ENCODE results near the gene PIK3R5. TPM values are rescaled to one million over a fixed set of nuclear protein-coding genes. Genes with fewer than 3 reads are reported as not detected.

The PIK3R5 gene
- total and polyA plus RNA-seq, 7 experiments from 2014 or later, result 18.0 to 231 (median 73.8) TPM

DNA sequence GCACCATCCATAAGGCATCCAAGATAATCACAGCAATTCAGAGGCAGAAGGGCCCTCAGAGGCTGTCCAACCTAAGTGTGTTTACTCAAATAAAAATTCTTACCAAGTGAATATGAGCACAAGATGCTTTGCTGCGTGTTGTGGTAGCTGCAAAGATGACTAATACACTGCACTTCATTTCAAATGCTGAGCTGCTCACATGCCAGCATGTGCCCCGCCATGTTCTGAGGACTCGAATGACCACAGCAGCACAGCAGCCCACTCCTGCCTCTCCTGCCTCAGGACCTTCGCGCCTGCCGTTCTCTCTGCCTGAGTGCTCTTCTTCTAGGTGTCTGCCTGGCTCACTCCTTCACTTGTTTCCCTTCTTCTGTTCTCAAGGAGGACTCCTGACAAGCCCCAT, 19.0 kb downstream of the PIK3R5 start:
- H3K9me3 ChIP-seq (ENCODE audit: control insufficient read depth in 2 of 3, low read length in 3 of 3), result no peaks in the 10 kb centered on the region
- no peaks in the 10 kb centered on the region for H3K27me3 Mint-ChIP-seq
- no peaks in the 10 kb centered on the region for H3K27me3 ChIP-seq (ENCODE audit: control insufficient read depth in 2 of 2, insufficient read depth in 2 of 2, low read length in 2 of 2)
- peak overlapping the region; percentile 35 to 90 (median 80) for H3K27ac Mint-ChIP-seq
- H3K36me3 ChIP-seq (ENCODE audit: control insufficient read depth in 2 of 3, insufficient read depth in 3 of 3, low read length in 3 of 3), result peaks cover 9 to 17% (median 13%) of the 10 kb centered on the region in 3 experiments
- no peak overlapping the region for H3K27ac ChIP-seq (ENCODE audit: low read depth, low read length)
- H3K4me1 Mint-ChIP-seq, result peaks cover 59 to 97% (median 89%) of the 10 kb centered on the region in 7 donors
- ChIA-PET POLR2A (interaction anchor here (1.2 to 10.7 kb wide), 2 partner anchors 12 to 17 kb away, joined by 9 to 116 read pairs; partner anchors contain the start of gene PIK3R5), CTCF (no interaction called here)
- ATAC-seq (no peak), DNase-seq (no peak)
- H3K36me3 Mint-ChIP-seq, result peaks cover 12 to 67% (median 47%) of the 10 kb centered on the region in 5 donors
- intact Hi-C loops (cut with micrococcal nuclease), result no loop called here
- H3K9me3 Mint-ChIP-seq, result peaks cover 0 to 18% (median 3%) of the 10 kb centered on the region in 11 donors
- H3K4me3 ChIP-seq (ENCODE audit: low read length), result no peak overlapping the region
- peak overlapping the region in 5 of 10 donors; percentile 0 to 38 (median 22) for H3K4me3 Mint-ChIP-seq
- peaks cover 41 to 78% of the 10 kb centered on the region in 2 donors for H3K4me1 ChIP-seq (ENCODE audit: control insufficient read depth in 2 of 2, insufficient read depth in 2 of 2, low read length in 2 of 2)

DNA sequence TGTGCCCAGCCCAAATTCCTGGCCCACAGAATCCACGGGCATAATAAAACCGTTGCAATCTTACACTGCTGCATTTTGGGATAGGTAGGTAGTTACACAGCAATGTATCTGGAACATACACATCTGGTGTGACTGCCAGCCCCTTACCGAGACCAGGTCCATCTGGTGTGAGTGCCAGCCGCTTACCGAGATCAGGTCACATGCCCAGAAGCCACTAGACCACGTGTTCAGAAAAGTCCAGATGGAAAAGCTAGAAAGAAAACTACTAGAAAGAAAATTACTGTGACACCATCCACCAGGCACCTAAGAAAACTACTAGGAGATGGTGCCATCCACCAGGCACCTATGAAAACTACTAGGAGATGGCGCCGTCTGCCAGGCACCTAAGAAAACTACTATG, 19.4 kb downstream of the PIK3R5 start:
- CTCF ChIA-PET, result no interaction called here
- no peak overlapping the region for H3K4me3 ChIP-seq (ENCODE audit: low read length)
- POLR2A ChIA-PET, result interaction anchor here (10.1 to 10.7 kb wide), 2 partner anchors 7 to 17 kb away, joined by 116 to 126 read pairs; partner anchors contain the start of gene PIK3R5
- H3K4me1 ChIP-seq (ENCODE audit: control insufficient read depth in 2 of 2, insufficient read depth in 2 of 2, low read length in 2 of 2), result peaks cover 42 to 78% of the 10 kb centered on the region in 2 donors
- no peak overlapping the region for H3K27ac ChIP-seq (ENCODE audit: low read depth, low read length)
- H3K27ac Mint-ChIP-seq, result peak overlapping the region; percentile 35 to 90 (median 79)
- H3K36me3 Mint-ChIP-seq, result peaks cover 12 to 63% (median 47%) of the 10 kb centered on the region in 5 donors
- no peaks in the 10 kb centered on the region for H3K27me3 ChIP-seq (ENCODE audit: control insufficient read depth in 2 of 2, insufficient read depth in 2 of 2, low read length in 2 of 2)
- peaks cover 9 to 17% (median 13%) of the 10 kb centered on the region in 3 experiments for H3K36me3 ChIP-seq (ENCODE audit: control insufficient read depth in 2 of 3, insufficient read depth in 3 of 3, low read length in 3 of 3)
- no peaks in the 10 kb centered on the region for H3K9me3 ChIP-seq (ENCODE audit: control insufficient read depth in 2 of 3, low read length in 3 of 3)
- ATAC-seq (no peak), DNase-seq (no peak)
- H3K9me3 Mint-ChIP-seq, result peaks cover 0 to 14% (median under 1%) of the 10 kb centered on the region in 11 donors
- intact Hi-C loops (cut with micrococcal nuclease), result no loop called here
- H3K4me3 Mint-ChIP-seq, result peak overlapping the region in 2 of 10 donors; percentile 11 to 38
- H3K4me1 Mint-ChIP-seq, result peaks cover 60 to 97% (median 89%) of the 10 kb centered on the region in 7 donors
- no peaks in the 10 kb centered on the region for H3K27me3 Mint-ChIP-seq

DNA sequence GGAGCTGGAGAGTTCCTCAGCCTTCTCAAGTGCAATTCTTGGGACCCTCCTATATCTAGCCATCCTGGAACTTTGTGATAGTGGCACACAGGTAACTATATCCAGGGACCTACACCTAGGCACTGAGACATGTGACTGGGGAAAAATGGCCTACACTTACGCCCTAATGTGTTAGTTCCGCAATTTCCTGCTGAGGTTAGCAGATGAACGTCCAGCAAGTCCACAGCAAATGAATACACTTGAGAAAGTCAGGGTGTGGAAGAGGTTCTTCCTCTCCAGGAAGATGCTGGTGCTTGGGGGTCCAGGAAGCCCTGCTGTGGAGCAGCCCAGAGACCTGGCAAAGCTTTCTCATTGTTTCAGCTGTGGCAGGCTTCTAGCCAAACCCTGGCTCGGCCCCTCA, 20.8 kb downstream of the PIK3R5 start:
- H3K4me3 Mint-ChIP-seq, result peak overlapping the region in 2 of 10 donors; percentile 14 to 67

DNA sequence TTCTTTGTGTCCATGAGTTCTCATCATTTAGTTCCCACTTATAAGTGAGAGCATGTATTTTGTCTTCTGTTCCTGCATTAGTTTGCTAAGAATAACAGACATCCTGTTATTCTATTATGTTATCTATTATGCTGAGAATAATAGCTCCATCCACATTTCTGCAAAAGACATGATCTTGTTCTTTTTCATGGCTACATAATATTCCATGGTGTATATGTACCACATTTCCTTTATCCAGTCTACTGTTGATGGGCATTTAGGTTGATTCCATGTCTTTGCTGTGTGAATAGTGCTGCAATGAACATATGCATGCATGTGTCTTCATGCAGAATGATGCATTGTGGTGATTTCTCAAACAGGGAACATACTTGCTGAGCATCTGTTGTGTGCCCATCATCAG, 21.4 kb downstream of the PIK3R5 start:
- POLR2A ChIA-PET, result interaction anchor here (10.1 kb wide), 1 partner anchor 9 kb away, joined by 126 read pairs; no protein-coding TSS in a partner anchor

More for the DNA sequence above, 20.8 kb downstream of the PIK3R5 start:
- H3K4me1 ChIP-seq (ENCODE audit: control insufficient read depth in 2 of 2, insufficient read depth in 2 of 2, low read length in 2 of 2), result peaks cover 56 to 78% of the 10 kb centered on the region in 2 donors
- Mint-ChIP-seq H3K27me3 (no peaks in the 10 kb centered on the region), H3K4me1 (peaks cover 64 to 97% (median 89%) of the 10 kb centered on the region in 7 donors), H3K36me3 (peaks cover 12 to 54% (median 41%) of the 10 kb centered on the region in 5 donors), H3K27ac (peak overlapping the region in 8 of 9 donors; percentile 34 to 90 (median 76)), H3K9me3 (peaks cover 0 to 5% (median 0%) of the 10 kb centered on the region in 11 donors)
- intact Hi-C loops (cut with micrococcal nuclease), result no loop called here
- H3K36me3 ChIP-seq (ENCODE audit: control insufficient read depth in 2 of 3, insufficient read depth in 3 of 3, low read length in 3 of 3), result peaks cover 9 to 17% (median 13%) of the 10 kb centered on the region in 3 experiments
- peak overlapping the region; percentile 28 for H3K27ac ChIP-seq (ENCODE audit: low read depth, low read length)
- no peak for ATAC-seq
- ChIA-PET CTCF (no interaction called here), POLR2A (interaction anchor here (0.9 to 10.1 kb wide), 2 partner anchors 9 to 21 kb away, joined by 3 to 126 read pairs; partner anchors contain the start of gene PIK3R5)
- H3K4me3 ChIP-seq (ENCODE audit: low read length), result no peak overlapping the region
- H3K9me3 ChIP-seq (ENCODE audit: control insufficient read depth in 2 of 3, low read length in 3 of 3), result no peaks in the 10 kb centered on the region
- no peaks in the 10 kb centered on the region for H3K27me3 ChIP-seq (ENCODE audit: control insufficient read depth in 2 of 2, insufficient read depth in 2 of 2, low read length in 2 of 2)
- no peak for DNase-seq

DNA sequence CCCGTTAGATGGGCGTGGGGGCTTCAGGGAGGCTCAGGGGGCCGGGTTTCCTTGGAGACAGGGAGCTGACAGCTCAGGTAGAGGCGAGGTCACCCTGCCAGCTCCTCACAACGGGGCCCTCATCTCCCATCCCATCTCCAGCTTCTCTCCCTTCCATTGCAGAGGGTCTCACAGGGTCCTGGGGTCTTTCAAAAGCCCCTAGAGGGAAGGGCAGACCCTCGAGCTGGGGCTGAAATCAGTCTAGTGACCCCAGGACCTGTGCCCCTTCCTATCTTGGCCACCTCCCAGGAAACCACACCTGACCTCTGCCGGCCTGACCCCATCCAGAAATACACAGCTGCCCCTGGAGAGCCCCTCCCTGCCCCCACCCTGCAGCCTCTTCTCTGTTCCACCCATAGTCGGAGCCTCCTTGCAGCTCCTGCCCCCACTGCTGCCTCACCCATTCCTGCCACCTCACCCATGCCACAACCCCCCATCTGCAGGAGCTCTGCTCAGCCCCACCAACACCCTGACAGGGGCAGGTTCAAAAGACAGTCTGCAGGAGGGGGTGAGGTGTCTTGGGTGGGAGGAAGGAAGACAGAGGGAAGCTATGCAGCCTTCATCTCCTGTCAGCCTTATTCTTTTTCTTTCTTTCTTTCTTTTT, 23.4 kb downstream of the PIK3R5 start:
- H3K36me3 Mint-ChIP-seq, result peaks cover 12 to 56% (median 41%) of the 10 kb centered on the region in 5 donors
- Histone ChIP-seq H3K27ac (ENCODE audit: low read depth, low read length) (peak overlapping the region; percentile 65), H3K27me3 (ENCODE audit: control insufficient read depth in 2 of 2, insufficient read depth in 2 of 2, low read length in 2 of 2) (no peaks in the 10 kb centered on the region), H3K4me3 (ENCODE audit: low read length) (peak overlapping the region; percentile 46), H3K9me3 (ENCODE audit: control insufficient read depth in 2 of 3, low read length in 3 of 3) (no peaks in the 10 kb centered on the region), H3K4me1 (ENCODE audit: control insufficient read depth in 2 of 2, insufficient read depth in 2 of 2, low read length in 2 of 2) (peaks cover 52 to 76% of the 10 kb centered on the region in 2 donors), H3K36me3 (ENCODE audit: control insufficient read depth in 2 of 3, insufficient read depth in 3 of 3, low read length in 3 of 3) (peaks cover 9 to 17% (median 16%) of the 10 kb centered on the region in 3 experiments)
- H3K4me1 Mint-ChIP-seq, result peaks cover 56 to 97% (median 86%) of the 10 kb centered on the region in 7 donors
- ChIA-PET POLR2A (interaction anchor here (0.7 to 10.1 kb wide), 6 partner anchors 10 to 721 kb away, joined by 3 to 126 read pairs (median 15); partner anchors contain the start of gene PIK3R5), CTCF (interaction anchor here (0.7 to 1.2 kb wide), 6 partner anchors 9 to 46 kb away, joined by 3 to 9 read pairs (median 3); no protein-coding TSS in a partner anchor)
- DNase-seq, result peak in 7 of 9 donors; percentile 41 to 62 (median 46)
- H3K27me3 Mint-ChIP-seq, result no peaks in the 10 kb centered on the region
- H3K9me3 Mint-ChIP-seq, result peaks cover 0 to 2% (median 0%) of the 10 kb centered on the region in 11 donors
- ATAC-seq, result peak; percentile 50
- peak overlapping the region; percentile 62 to 86 (median 78) for H3K4me3 Mint-ChIP-seq
- intact Hi-C loops (cut with micrococcal nuclease), result loop anchor here (1.0 to 2.0 kb wide), 5 partner anchors 7 to 43 kb away; partner anchors contain the start of gene PIK3R5 (in 2 of the 2)
- peak overlapping the region; percentile 68 to 98 (median 96) for H3K27ac Mint-ChIP-seq

More for the DNA sequence above, 21.4 kb downstream of the PIK3R5 start:
- Mint-ChIP-seq H3K4me3 (peak overlapping the region in 7 of 10 donors; percentile 6 to 72 (median 54)), H3K27me3 (no peaks in the 10 kb centered on the region), H3K4me1 (peaks cover 65 to 97% (median 89%) of the 10 kb centered on the region in 7 donors), H3K36me3 (peaks cover 12 to 56% (median 41%) of the 10 kb centered on the region in 5 donors), H3K27ac (peak overlapping the region; percentile 34 to 90 (median 77)), H3K9me3 (peaks cover 0 to 2% (median 0%) of the 10 kb centered on the region in 11 donors)
- intact Hi-C loops (cut with micrococcal nuclease), result no loop called here
- Histone ChIP-seq H3K27me3 (ENCODE audit: control insufficient read depth in 2 of 2, insufficient read depth in 2 of 2, low read length in 2 of 2) (no peaks in the 10 kb centered on the region), H3K9me3 (ENCODE audit: control insufficient read depth in 2 of 3, low read length in 3 of 3) (no peaks in the 10 kb centered on the region), H3K4me3 (ENCODE audit: low read length) (no peak overlapping the region), H3K4me1 (ENCODE audit: control insufficient read depth in 2 of 2, insufficient read depth in 2 of 2, low read length in 2 of 2) (peaks cover 55 to 78% of the 10 kb centered on the region in 2 donors), H3K36me3 (ENCODE audit: control insufficient read depth in 2 of 3, insufficient read depth in 3 of 3, low read length in 3 of 3) (peaks cover 9 to 17% (median 13%) of the 10 kb centered on the region in 3 experiments), H3K27ac (ENCODE audit: low read depth, low read length) (peak overlapping the region; percentile 28)
- no peak for ATAC-seq
- CTCF ChIA-PET, result interaction anchor here (0.6 kb wide), 1 partner anchor 75 kb away, joined by 3 read pairs; no protein-coding TSS in a partner anchor
- DNase-seq, result no peak

DNA sequence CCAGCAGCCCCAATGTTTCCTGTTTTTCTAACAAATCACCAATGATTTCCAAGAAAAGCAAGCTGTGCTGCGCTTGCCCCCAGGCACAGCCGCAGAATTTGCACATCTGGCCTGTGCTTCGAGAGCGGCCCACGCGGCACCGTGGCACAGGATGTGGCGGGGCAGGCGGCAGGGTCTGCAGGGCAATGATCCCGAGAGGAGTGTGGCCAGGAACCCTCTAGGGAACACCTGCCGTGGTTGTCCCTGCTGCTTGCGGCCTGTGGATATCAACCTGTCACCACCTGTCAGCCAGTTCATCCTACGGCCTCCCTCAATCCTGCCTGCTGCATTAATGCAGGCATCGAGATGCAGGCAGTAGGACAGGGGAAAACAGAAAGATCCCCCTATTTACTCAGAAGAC, 24.0 kb downstream of the PIK3R5 start:
- ChIA-PET CTCF (interaction anchor here (0.8 to 1.2 kb wide), 3 partner anchors 9 to 46 kb away, joined by 3 to 9 read pairs (median 3); no protein-coding TSS in a partner anchor), POLR2A (interaction anchor here (0.7 to 10.1 kb wide), 5 partner anchors 12 to 720 kb away, joined by 3 to 126 read pairs (median 27); partner anchors contain the start of gene PIK3R5)
- Mint-ChIP-seq H3K27me3 (no peaks in the 10 kb centered on the region), H3K4me1 (peaks cover 50 to 96% (median 84%) of the 10 kb centered on the region in 7 donors), H3K27ac (peak overlapping the region; percentile 88 to 98 (median 97)), H3K36me3 (peaks cover 12 to 55% (median 39%) of the 10 kb centered on the region in 5 donors), H3K4me3 (peak overlapping the region; percentile 62 to 86 (median 78)), H3K9me3 (peaks cover 0 to 2% (median 0%) of the 10 kb centered on the region in 11 donors)
- intact Hi-C loops (cut with micrococcal nuclease), result loop anchor here (1.0 to 2.0 kb wide), 5 partner anchors 8 to 42 kb away; partner anchors contain the start of gene PIK3R5 (in 2 of the 2)
- H3K4me3 ChIP-seq (ENCODE audit: low read length), result peak overlapping the region; percentile 46
- DNase-seq (peak in 8 of 9 donors; percentile 54 to 82 (median 76)), ATAC-seq (peak; percentile 73)
- H3K27me3 ChIP-seq (ENCODE audit: control insufficient read depth in 2 of 2, insufficient read depth in 2 of 2, low read length in 2 of 2), result no peaks in the 10 kb centered on the region
- H3K27ac ChIP-seq (ENCODE audit: low read depth, low read length), result peak overlapping the region; percentile 65
- no peaks in the 10 kb centered on the region for H3K9me3 ChIP-seq (ENCODE audit: control insufficient read depth in 2 of 3, low read length in 3 of 3)
- peaks cover 52 to 73% of the 10 kb centered on the region in 2 donors for H3K4me1 ChIP-seq (ENCODE audit: control insufficient read depth in 2 of 2, insufficient read depth in 2 of 2, low read length in 2 of 2)
- peaks cover 9 to 17% (median 16%) of the 10 kb centered on the region in 3 experiments for H3K36me3 ChIP-seq (ENCODE audit: control insufficient read depth in 2 of 3, insufficient read depth in 3 of 3, low read length in 3 of 3)
